Activated T-helper 9 cell treated with anti-CD3 and anti-CD28 coated beads, Interleukin-2, amount 50 U/mL, for 16 hours (primary cell): ENCODE measurements around the gene RGS16.

Experiments
- DNase-seq: peaks from one replicate; pipeline ENCODE4 v3.0.0-alpha.2; 2020; ENCODE audit warnings: low read depth

RGS16 gene

GRCh38 chr1:182608845-182609610, 4.8 kb upstream of the RGS16 start:
- no peak for DNase-seq

- DNase-seq, result no peak
Measured at GRCh38 chr1:182608236-182608635, 4.0 kb upstream of the RGS16 start.

- no peak for DNase-seq
Measured at GRCh38 chr1:182607566-182607965, 3.4 kb upstream of the RGS16 start.

GRCh38 chr1:182603646-182604174, 479 bp downstream of the RGS16 start:
- no peak for DNase-seq

- DNase-seq, result no peak
Measured at GRCh38 chr1:182602935-182603645, 1.1 kb downstream of the RGS16 start.

- no peak for DNase-seq
Measured at GRCh38 chr1:182601913-182602312, 2.3 kb downstream of the RGS16 start.

- DNase-seq, result peak; percentile 35
Measured at GRCh38 chr1:182601416-182601786, 2.8 kb downstream of the RGS16 start.

GRCh38 chr1:182600745-182601415, 3.3 kb downstream of the RGS16 start:
- no peak for DNase-seq

- no peak for DNase-seq
Measured at GRCh38 chr1:182600036-182600713, 4.0 kb downstream of the RGS16 start.

GRCh38 chr1:182599339-182599738, 4.8 kb downstream of the RGS16 start:
- DNase-seq, result no peak

GRCh38 chr1:182598296-182598695, 5.9 kb downstream of the RGS16 start:
- no peak for DNase-seq

GRCh38 chr1:182596934-182597333, 7.3 kb downstream of the RGS16 start:
- no peak for DNase-seq

GRCh38 chr1:182595641-182596240, 8.4 kb downstream of the RGS16 start:
- peak; percentile 48 for DNase-seq

GRCh38 chr1:182589931-182590330, 14.3 kb downstream of the RGS16 start:
- DNase-seq, result no peak

- no peak for DNase-seq
Measured at GRCh38 chr1:182589520-182589919, 14.7 kb downstream of the RGS16 start.

- DNase-seq, result peak; percentile 41
Measured at GRCh38 chr1:182588500-182589396, 15.4 kb downstream of the RGS16 start, which contains the start of gene RNASEL. RNASEL (minus strand) TSS chr1:182589256; CDS start chr1:182586806, 2,450 bp downstream.

GRCh38 chr1:182587666-182588499, 16.3 kb downstream of the RGS16 start:
- no peak for DNase-seq

- no peak for DNase-seq
Measured at GRCh38 chr1:182587093-182587492, 17.1 kb downstream of the RGS16 start.

- no peak for DNase-seq
Measured at GRCh38 chr1:182586380-182586779, 17.8 kb downstream of the RGS16 start.

GRCh38 chr1:182584746-182585145, 19.4 kb downstream of the RGS16 start:
- no peak for DNase-seq
